ENCODE results near the gene CD58.

The CD58 gene

GRCh38 chr1:116487583-116487982 lies 83.2 kb downstream of the CD58 start:
- H3K36me3 ChIP-seq (ENCODE audit: insufficient read depth, low read length): no peaks in the 10 kb centered on the region
- H3K27ac ChIP-seq (ENCODE audit: low read depth, low read length): no peak overlapping the region
- no peaks in the 10 kb centered on the region for H3K79me2 ChIP-seq (ENCODE audit: control insufficient read depth, insufficient read depth, low read length, unreplicated experiment)
- H3K4me1 ChIP-seq (ENCODE audit: control insufficient read depth, insufficient read depth, low read length, unreplicated experiment): peaks cover 32% of the 10 kb centered on the region
- H2AFZ ChIP-seq (ENCODE audit: low read length, unreplicated experiment): no peak overlapping the region
- H3K4me3 ChIP-seq (ENCODE audit: low read depth, low read length): no peak overlapping the region
- no peaks in the 10 kb centered on the region for H3K27me3 ChIP-seq (ENCODE audit: insufficient read depth, low read length)

GRCh38 chr1:116487031-116487430 lies 83.8 kb downstream of the CD58 start:
- Histone ChIP-seq H3K27ac (ENCODE audit: low read depth, low read length) (no peak overlapping the region), H3K4me1 (ENCODE audit: control insufficient read depth, insufficient read depth, low read length, unreplicated experiment) (peaks cover 32% of the 10 kb centered on the region), H3K27me3 (ENCODE audit: insufficient read depth, low read length) (no peaks in the 10 kb centered on the region), H3K4me3 (ENCODE audit: low read depth, low read length) (no peak overlapping the region), H2AFZ (ENCODE audit: low read length, unreplicated experiment) (no peak overlapping the region), H3K79me2 (ENCODE audit: control insufficient read depth, insufficient read depth, low read length, unreplicated experiment) (no peaks in the 10 kb centered on the region), H3K36me3 (ENCODE audit: insufficient read depth, low read length) (no peaks in the 10 kb centered on the region)

GRCh38 chr1:116486424-116486823 lies 84.4 kb downstream of the CD58 start:
- Histone ChIP-seq H3K79me2 (ENCODE audit: control insufficient read depth, insufficient read depth, low read length, unreplicated experiment) (no peaks in the 10 kb centered on the region), H3K4me1 (ENCODE audit: control insufficient read depth, insufficient read depth, low read length, unreplicated experiment) (peaks cover 32% of the 10 kb centered on the region), H3K36me3 (ENCODE audit: insufficient read depth, low read length) (no peaks in the 10 kb centered on the region), H3K27ac (ENCODE audit: low read depth, low read length) (no peak overlapping the region), H3K4me3 (ENCODE audit: low read depth, low read length) (no peak overlapping the region), H3K27me3 (ENCODE audit: insufficient read depth, low read length) (no peaks in the 10 kb centered on the region), H2AFZ (ENCODE audit: low read length, unreplicated experiment) (no peak overlapping the region)

GRCh38 chr1:116485976-116486375 lies 84.8 kb downstream of the CD58 start:
- no peak overlapping the region for H3K27ac ChIP-seq (ENCODE audit: low read depth, low read length)
- H2AFZ ChIP-seq (ENCODE audit: low read length, unreplicated experiment): no peak overlapping the region
- peaks cover 32% of the 10 kb centered on the region for H3K4me1 ChIP-seq (ENCODE audit: control insufficient read depth, insufficient read depth, low read length, unreplicated experiment)
- no peaks in the 10 kb centered on the region for H3K36me3 ChIP-seq (ENCODE audit: insufficient read depth, low read length)
- H3K79me2 ChIP-seq (ENCODE audit: control insufficient read depth, insufficient read depth, low read length, unreplicated experiment): no peaks in the 10 kb centered on the region
- no peak overlapping the region for H3K4me3 ChIP-seq (ENCODE audit: low read depth, low read length)
- H3K27me3 ChIP-seq (ENCODE audit: insufficient read depth, low read length): no peaks in the 10 kb centered on the region

GRCh38 chr1:116485071-116485735 lies 85.6 kb downstream of the CD58 start:
- H3K27ac ChIP-seq (ENCODE audit: low read depth, low read length): no peak overlapping the region
- no peak overlapping the region for H3K4me3 ChIP-seq (ENCODE audit: low read depth, low read length)

GRCh38 chr1:116483481-116484309 lies 87.1 kb downstream of the CD58 start:
- Histone ChIP-seq H3K27me3 (ENCODE audit: insufficient read depth, low read length) (no peaks in the 10 kb centered on the region), H3K36me3 (ENCODE audit: insufficient read depth, low read length) (no peaks in the 10 kb centered on the region), H3K4me3 (ENCODE audit: low read depth, low read length) (no peak overlapping the region), H2AFZ (ENCODE audit: low read length, unreplicated experiment) (no peak overlapping the region), H3K4me1 (ENCODE audit: control insufficient read depth, insufficient read depth, low read length, unreplicated experiment) (peaks cover 20% of the 10 kb centered on the region), H3K79me2 (ENCODE audit: control insufficient read depth, insufficient read depth, low read length, unreplicated experiment) (no peaks in the 10 kb centered on the region), H3K27ac (ENCODE audit: low read depth, low read length) (no peak overlapping the region)

More at GRCh38 chr1:116485071-116485735, 85.6 kb downstream of the CD58 start:
- no peaks in the 10 kb centered on the region for H3K27me3 ChIP-seq (ENCODE audit: insufficient read depth, low read length)
- peaks cover 32% of the 10 kb centered on the region for H3K4me1 ChIP-seq (ENCODE audit: control insufficient read depth, insufficient read depth, low read length, unreplicated experiment)
- H3K79me2 ChIP-seq (ENCODE audit: control insufficient read depth, insufficient read depth, low read length, unreplicated experiment): no peaks in the 10 kb centered on the region
- H2AFZ ChIP-seq (ENCODE audit: low read length, unreplicated experiment): no peak overlapping the region
- no peaks in the 10 kb centered on the region for H3K36me3 ChIP-seq (ENCODE audit: insufficient read depth, low read length)

GRCh38 chr1:116482490-116482889 lies 88.3 kb downstream of the CD58 start:
- H3K27me3 ChIP-seq (ENCODE audit: insufficient read depth, low read length): peaks cover 7% of the 10 kb centered on the region; the same call in 1 of the 2 replicates
- H3K27ac ChIP-seq (ENCODE audit: low read depth, low read length): no peak overlapping the region
- H3K36me3 ChIP-seq (ENCODE audit: insufficient read depth, low read length): no peaks in the 10 kb centered on the region
- H2AFZ ChIP-seq (ENCODE audit: low read length, unreplicated experiment): no peak overlapping the region
- peaks cover 19% of the 10 kb centered on the region for H3K4me1 ChIP-seq (ENCODE audit: control insufficient read depth, insufficient read depth, low read length, unreplicated experiment)
- no peaks in the 10 kb centered on the region for H3K79me2 ChIP-seq (ENCODE audit: control insufficient read depth, insufficient read depth, low read length, unreplicated experiment)
- H3K4me3 ChIP-seq (ENCODE audit: low read depth, low read length): no peak overlapping the region

- Histone ChIP-seq H3K4me1 (ENCODE audit: control insufficient read depth, insufficient read depth, low read length, unreplicated experiment) (peaks cover 17% of the 10 kb centered on the region), H3K27me3 (ENCODE audit: insufficient read depth, low read length) (peaks cover 13% of the 10 kb centered on the region; the same call in 1 of the 2 replicates), H3K36me3 (ENCODE audit: insufficient read depth, low read length) (no peaks in the 10 kb centered on the region), H3K4me3 (ENCODE audit: low read depth, low read length) (no peak overlapping the region), H2AFZ (ENCODE audit: low read length, unreplicated experiment) (no peak overlapping the region), H3K79me2 (ENCODE audit: control insufficient read depth, insufficient read depth, low read length, unreplicated experiment) (no peaks in the 10 kb centered on the region), H3K27ac (ENCODE audit: low read depth, low read length) (no peak overlapping the region)
Measured at GRCh38 chr1:116481934-116482333, 88.9 kb downstream of the CD58 start.

- no peaks in the 10 kb centered on the region for H3K4me1 ChIP-seq (ENCODE audit: control insufficient read depth, insufficient read depth, low read length, unreplicated experiment)
- no peak overlapping the region for H3K4me3 ChIP-seq (ENCODE audit: low read depth, low read length)
- H3K27me3 ChIP-seq (ENCODE audit: insufficient read depth, low read length): peaks cover 16% of the 10 kb centered on the region; the same call in 1 of the 2 replicates
- no peak overlapping the region for H2AFZ ChIP-seq (ENCODE audit: low read length, unreplicated experiment)
- no peaks in the 10 kb centered on the region for H3K36me3 ChIP-seq (ENCODE audit: insufficient read depth, low read length)
- H3K79me2 ChIP-seq (ENCODE audit: control insufficient read depth, insufficient read depth, low read length, unreplicated experiment): no peaks in the 10 kb centered on the region
- H3K27ac ChIP-seq (ENCODE audit: low read depth, low read length): no peak overlapping the region
Measured at GRCh38 chr1:116478621-116479020, 92.2 kb downstream of the CD58 start.

GRCh38 chr1:116477429-116477828 lies 93.4 kb downstream of the CD58 start:
- Histone ChIP-seq H2AFZ (ENCODE audit: low read length, unreplicated experiment) (no peak overlapping the region), H3K36me3 (ENCODE audit: insufficient read depth, low read length) (no peaks in the 10 kb centered on the region), H3K27ac (ENCODE audit: low read depth, low read length) (no peak overlapping the region), H3K79me2 (ENCODE audit: control insufficient read depth, insufficient read depth, low read length, unreplicated experiment) (no peaks in the 10 kb centered on the region), H3K4me1 (ENCODE audit: control insufficient read depth, insufficient read depth, low read length, unreplicated experiment) (no peaks in the 10 kb centered on the region), H3K27me3 (ENCODE audit: insufficient read depth, low read length) (peaks cover 16% of the 10 kb centered on the region; the same call in 1 of the 2 replicates), H3K4me3 (ENCODE audit: low read depth, low read length) (no peak overlapping the region)

GRCh38 chr1:116476321-116476720 lies 94.5 kb downstream of the CD58 start:
- Histone ChIP-seq H3K4me3 (ENCODE audit: low read depth, low read length) (no peak overlapping the region), H3K4me1 (ENCODE audit: control insufficient read depth, insufficient read depth, low read length, unreplicated experiment) (no peaks in the 10 kb centered on the region), H2AFZ (ENCODE audit: low read length, unreplicated experiment) (no peak overlapping the region), H3K79me2 (ENCODE audit: control insufficient read depth, insufficient read depth, low read length, unreplicated experiment) (no peaks in the 10 kb centered on the region), H3K36me3 (ENCODE audit: insufficient read depth, low read length) (no peaks in the 10 kb centered on the region), H3K27me3 (ENCODE audit: insufficient read depth, low read length) (peaks cover 21% of the 10 kb centered on the region; the same call in 1 of the 2 replicates), H3K27ac (ENCODE audit: low read depth, low read length) (no peak overlapping the region)
